Aortic smooth muscle cell (primary cell): ENCODE data around the gene TIMMDC1. TPM values are rescaled to one million over a fixed set of nuclear protein-coding genes. Genes with fewer than 3 reads are reported as not detected.

Experiments
- total RNA-seq: library from RNA; depleted of rRNA; stranded (reverse); fragments of >200 nt; gene quantifications from 2 replicates; pipeline ENCODE4 v1.2.3, GENCODE V29; 2014

TIMMDC1 gene, protein sequence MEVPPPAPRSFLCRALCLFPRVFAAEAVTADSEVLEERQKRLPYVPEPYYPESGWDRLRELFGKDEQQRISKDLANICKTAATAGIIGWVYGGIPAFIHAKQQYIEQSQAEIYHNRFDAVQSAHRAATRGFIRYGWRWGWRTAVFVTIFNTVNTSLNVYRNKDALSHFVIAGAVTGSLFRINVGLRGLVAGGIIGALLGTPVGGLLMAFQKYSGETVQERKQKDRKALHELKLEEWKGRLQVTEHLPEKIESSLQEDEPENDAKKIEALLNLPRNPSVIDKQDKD
- total RNA-seq: 49.1 and 53.8 TPM in 2 replicates

DNA sequence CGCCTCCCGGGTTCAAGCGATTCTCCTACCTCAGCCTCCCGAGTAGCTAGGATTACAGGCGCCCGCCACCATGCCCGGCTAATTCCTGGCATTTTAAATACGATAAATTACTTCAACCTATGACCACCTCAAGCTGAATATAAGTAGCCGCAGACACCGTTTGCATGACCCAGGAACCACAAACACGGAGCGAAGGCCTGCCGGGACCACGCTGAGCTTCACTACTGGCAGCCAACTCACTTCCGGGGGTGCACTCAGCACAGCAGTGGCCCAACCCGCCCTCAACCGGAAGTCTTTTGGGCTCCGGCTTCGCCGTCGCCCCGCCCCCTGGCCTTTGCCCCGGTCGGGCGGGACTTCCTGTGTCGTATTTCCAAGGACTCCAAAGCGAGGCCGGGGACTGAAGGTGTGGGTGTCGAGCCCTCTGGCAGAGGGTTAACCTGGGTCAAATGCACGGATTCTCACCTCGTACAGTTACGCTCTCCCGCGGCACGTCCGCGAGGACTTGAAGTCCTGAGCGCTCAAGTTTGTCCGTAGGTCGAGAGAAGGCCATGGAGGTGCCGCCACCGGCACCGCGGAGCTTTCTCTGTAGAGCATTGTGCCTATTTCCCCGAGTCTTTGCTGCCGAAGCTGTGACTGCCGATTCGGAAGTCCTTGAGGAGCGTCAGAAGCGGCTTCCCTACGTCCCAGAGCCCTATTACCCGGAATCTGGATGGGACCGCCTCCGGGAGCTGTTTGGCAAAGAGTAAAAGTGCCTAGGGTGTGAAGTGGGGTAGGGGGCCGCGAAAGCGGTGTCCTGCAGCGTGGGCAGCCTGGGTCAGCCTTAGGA, at the start of gene TIMMDC1:
TIMMDC1 (plus strand) TSS at position 362 of the 826 bp plus-strand sequence; CDS start at position 549, 187 bp downstream.

DNA sequence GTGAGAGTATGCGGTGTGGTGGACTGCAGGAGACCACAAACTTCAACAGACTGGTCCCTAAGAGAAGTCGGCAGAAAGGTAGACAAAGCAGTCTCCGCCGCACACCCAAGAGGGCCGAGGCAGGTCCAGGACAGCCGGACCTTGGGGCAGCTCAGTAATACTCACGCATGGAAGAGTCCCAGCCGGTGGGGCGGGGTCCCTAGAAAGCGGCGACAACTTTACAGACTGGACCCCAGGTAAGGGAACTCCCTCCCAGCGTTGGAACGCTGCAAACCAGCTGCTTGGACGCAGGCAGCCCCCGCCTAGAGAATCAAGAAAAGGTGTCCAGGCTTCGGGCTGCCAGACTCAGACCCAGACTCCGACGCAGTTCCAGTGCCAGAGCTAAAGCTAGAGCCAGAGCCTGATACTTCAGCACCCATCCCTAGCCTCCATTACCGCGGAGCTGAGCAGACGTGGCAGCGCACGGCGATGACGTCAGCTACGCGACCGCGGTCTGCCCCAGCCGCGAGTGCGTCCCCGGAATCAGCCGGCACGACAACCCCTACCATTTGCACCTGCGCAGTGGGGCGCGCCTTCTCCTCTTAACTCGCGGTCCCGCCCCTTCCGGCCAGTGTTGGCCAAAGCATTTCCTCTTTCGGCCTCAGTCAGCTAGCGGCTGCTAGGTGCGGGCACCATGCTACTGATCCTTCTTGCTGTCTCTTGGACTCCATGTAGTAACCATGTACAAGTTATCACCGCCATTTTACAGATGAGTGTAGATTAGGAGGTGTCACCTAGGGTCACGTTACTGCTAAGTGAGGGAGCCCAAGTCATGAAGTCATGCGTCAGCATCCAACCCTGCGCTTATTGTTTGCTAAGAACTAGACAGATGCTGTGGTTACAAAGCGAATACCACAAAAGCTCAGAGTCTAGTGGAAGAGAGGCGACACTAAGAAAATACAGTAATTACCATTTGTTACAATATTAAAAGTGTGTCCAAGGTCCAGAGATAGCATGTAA, 34.9 kb upstream of the TIMMDC1 start, which contains the start of gene TMEM39A:
TMEM39A (minus strand) TSS at position 445 of the 999 bp plus-strand sequence. CDS start 1,541 bp downstream, outside the sequence.

DNA sequence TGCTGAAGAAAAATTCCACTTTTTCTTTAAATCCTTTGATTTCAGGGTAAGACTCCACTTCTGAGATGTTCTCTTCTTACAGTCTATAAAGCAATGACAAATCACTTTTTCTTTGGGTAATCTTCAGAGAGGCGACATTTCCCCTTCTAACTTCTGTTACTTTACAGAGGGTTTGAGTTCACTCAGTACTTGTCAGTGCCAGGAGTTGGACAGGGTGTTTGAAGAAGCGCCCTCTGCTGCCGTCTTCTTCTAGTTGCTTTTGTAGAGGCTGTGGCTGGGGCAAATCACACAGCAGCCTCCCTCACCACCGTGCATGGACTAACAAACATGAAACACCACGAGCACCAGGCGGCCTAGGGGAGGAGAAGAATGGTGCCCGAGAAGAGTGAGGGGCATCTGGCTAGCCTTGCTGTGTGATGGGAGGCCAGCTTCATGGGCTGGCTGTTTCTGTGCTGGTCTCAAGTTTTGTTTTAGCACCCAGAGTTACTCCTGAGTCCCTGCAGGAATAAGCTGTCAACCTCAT, 61.2 kb downstream of the TIMMDC1 start, which contains the start of gene CD80:
CD80 (minus strand) TSS at position 174 of the 523 bp plus-strand sequence. CDS start 1,886 bp downstream, outside the sequence.

Other genes starting within 250 kb of the TIMMDC1 start
- 6.7 and 9.1 TPM in 2 replicates for gene ARHGAP31, start 204.2 kb upstream of the TIMMDC1 start, total RNA-seq
- 47.7 and 50.1 TPM in 2 replicates for gene TMEM39A, start 34.9 kb upstream of the TIMMDC1 start, total RNA-seq
- gene POGLUT1, start 29.6 kb upstream of the TIMMDC1 start, total RNA-seq: 21.1 and 21.8 TPM in 2 replicates
- 0.13 TPM in 1 of 2 replicates, not detected in the other for gene CD80, start 61.1 kb downstream of the TIMMDC1 start, total RNA-seq
- gene ADPRH, start 80.9 kb downstream of the TIMMDC1 start, total RNA-seq: 3.6 and 4.0 TPM in 2 replicates
- 0.25 TPM in 1 of 2 replicates, not detected in the other for gene PLA1A, start 99.3 kb downstream of the TIMMDC1 start, total RNA-seq
- 0.25 and 0.40 TPM in 2 replicates for gene POPDC2, start 162.0 kb downstream of the TIMMDC1 start, total RNA-seq
- 23.1 and 32.6 TPM in 2 replicates for gene COX17, start 178.9 kb downstream of the TIMMDC1 start, total RNA-seq
- 0.68 and 0.79 TPM in 2 replicates for gene CFAP91, start 204.5 kb downstream of the TIMMDC1 start, total RNA-seq